ENCODE measurements around the gene TPH2. TPM values are rescaled to one million over a fixed set of nuclear protein-coding genes. Genes with fewer than 3 reads are reported as not detected.
A peak's percentile ranks its signal among the peaks of the same experiment; 100 is the strongest.

Gene TPH2
- total RNA-seq, 2 donors from 2014 or later: not detected

DNA sequence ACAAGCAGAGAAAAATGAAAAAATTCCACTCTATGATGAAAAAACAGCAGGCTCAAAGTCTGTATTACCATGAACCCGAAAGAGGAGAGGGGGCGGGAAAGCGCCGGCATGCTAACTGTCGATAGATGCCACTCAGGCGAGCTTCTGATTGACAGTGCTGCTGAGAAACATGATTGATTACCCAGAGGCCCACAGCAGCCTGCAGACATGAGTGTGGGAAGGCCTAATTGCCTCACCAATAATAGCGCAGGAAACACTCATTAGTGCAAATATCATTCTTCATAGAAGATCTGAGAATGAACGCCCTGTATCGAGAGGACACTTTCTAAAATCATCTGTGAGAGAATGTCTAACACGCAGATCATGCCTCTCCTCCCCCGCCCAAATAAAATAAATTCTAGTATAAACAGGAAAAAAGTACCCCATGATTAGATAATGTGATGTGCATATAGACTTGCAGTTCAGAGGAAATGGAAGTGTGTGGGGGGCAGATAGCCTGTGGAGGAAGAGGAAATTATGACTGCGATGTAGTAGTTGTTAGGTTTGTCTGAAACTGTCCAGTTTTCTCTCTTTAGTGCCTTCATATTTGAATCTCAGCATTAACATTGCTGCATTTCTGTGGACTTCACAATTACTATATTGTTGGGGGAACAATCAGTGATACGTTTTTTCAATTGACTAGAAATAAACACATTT lies 15.6 kb downstream of the TPH2 start:
- Mint-ChIP-seq H3K27ac (no peak overlapping the region), H3K36me3 (no peaks in the 10 kb centered on the region), H3K9me3 (no peaks in the 10 kb centered on the region)
- DNase-seq (ENCODE audit: low spot score in 2 of 2) (no peak), ATAC-seq (no peak)

DNA sequence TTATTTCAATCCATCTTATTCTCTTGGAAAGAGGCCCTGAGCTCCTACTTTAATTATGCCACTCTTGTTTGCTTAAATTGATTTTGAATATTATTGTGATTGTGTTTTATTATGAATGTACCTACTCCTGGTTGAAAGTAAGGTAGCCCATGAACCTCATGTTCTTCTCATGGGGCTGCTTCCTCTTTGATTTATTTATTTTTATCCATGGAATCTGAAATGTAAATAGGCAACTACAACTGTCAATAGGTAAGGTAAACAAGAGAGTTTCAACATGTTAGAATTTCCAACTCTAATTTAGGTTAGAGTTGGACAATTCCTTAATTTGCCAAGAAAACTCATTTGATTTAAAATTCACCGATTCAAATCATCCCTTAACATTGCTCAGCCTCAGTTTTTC lies 16.2 kb downstream of the TPH2 start:
- H3K9me3 Mint-ChIP-seq: no peaks in the 10 kb centered on the region
- H3K36me3 Mint-ChIP-seq: no peaks in the 10 kb centered on the region
- no peak for ATAC-seq
- no peak for DNase-seq (ENCODE audit: low spot score in 2 of 2)
- no peak overlapping the region for H3K27ac Mint-ChIP-seq

DNA sequence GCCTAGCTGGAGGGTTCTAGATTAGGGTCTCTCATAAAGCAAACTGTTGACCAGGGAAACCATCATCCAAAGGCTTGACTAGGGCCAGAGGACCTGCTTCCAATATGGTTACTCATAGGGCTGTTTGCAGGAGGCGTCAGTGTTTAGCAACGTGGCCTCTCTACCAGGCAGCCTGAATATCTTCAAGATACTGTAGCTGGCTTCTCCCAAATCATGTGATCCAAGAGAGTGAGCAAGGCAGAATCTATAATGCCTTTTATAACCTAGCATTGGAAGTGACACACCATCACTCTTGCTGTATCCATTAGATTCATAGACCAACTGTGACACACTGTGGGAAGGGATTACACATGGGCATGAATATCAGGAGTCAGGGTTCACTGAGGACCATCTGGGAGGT lies 17.3 kb downstream of the TPH2 start:
- Mint-ChIP-seq H3K27ac (no peak overlapping the region), H3K9me3 (no peaks in the 10 kb centered on the region), H3K36me3 (no peaks in the 10 kb centered on the region)
- DNase-seq (ENCODE audit: low spot score in 2 of 2) (no peak), ATAC-seq (no peak)

DNA sequence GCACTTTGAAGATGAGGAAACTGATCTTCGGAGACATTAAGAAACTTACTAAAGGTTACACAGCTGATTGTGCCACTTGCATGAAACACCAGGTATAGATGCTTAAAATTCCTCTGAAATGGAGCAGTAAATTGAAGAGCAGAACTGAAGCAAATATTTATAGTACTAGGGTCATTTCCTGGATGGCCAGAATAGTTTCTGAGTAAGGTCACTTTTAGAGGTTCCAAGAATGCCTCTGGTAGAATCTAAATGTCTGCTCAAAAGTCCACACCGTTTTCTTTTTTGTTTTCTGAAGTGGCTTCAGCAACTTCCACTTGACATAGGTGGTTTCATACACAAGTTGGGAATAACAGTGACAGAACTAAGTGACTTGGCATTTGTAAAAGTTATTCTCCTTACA lies 19.4 kb downstream of the TPH2 start:
- Mint-ChIP-seq H3K36me3 (no peaks in the 10 kb centered on the region), H3K9me3 (no peaks in the 10 kb centered on the region), H3K27ac (no peak overlapping the region)
- ATAC-seq (no peak), DNase-seq (ENCODE audit: low spot score in 2 of 2) (no peak)

DNA sequence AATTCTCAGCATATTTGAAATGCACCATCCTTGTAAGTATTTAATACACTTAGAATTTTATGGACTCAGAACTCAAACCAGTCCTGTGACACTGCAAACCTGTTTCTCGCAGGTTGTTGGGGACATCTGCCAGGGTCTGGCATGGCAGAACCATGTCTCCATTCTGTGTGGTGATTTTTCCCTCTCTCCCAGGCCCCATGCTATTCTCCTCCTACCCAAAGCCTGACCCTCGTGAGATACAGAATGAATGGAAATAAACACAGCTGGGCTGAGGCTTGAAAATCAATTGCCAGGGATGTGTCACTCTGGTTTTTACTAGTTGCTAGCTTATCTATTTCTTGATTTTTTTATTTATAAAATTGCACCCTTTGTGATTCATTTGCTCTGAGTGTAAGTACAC lies 19.8 kb downstream of the TPH2 start:
- no peak overlapping the region for H3K27ac Mint-ChIP-seq

DNA sequence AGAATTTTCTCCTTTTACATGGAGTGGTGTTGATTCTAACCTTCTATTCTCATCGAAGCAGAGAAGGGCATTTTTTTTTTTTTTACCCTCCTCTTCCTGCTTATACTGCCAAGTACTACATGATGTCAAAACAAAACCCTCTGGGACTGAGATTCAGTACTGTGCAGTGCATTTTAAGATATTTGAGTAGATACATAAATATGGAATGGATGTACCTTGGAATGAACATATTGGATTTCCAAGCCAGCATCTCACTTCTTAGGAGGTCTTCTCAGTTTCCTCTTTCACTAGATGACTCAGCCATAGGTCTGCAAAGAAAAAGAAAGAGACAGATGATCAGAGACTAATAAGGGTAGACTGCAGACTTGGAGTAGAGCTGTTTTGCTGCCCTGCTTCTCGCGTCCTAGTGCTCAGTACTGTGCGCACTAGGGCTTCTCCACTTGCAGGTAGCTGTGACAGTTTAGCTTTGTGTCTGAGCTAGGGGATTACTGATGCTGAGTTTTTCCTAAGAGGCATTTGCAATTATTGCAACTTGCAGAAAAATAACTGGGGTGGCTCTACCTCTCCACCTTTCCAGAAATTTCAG lies 20.4 kb downstream of the TPH2 start:
- Mint-ChIP-seq H3K9me3 (no peaks in the 10 kb centered on the region), H3K36me3 (no peaks in the 10 kb centered on the region), H3K27ac (no peak overlapping the region)
- ATAC-seq: no peak
- no peak for DNase-seq (ENCODE audit: low spot score in 2 of 2)

More for the DNA sequence above, 19.8 kb downstream of the TPH2 start:
- no peaks in the 10 kb centered on the region for H3K9me3 Mint-ChIP-seq
- ATAC-seq (no peak), DNase-seq (ENCODE audit: low spot score in 2 of 2) (no peak)
- H3K36me3 Mint-ChIP-seq: no peaks in the 10 kb centered on the region

DNA sequence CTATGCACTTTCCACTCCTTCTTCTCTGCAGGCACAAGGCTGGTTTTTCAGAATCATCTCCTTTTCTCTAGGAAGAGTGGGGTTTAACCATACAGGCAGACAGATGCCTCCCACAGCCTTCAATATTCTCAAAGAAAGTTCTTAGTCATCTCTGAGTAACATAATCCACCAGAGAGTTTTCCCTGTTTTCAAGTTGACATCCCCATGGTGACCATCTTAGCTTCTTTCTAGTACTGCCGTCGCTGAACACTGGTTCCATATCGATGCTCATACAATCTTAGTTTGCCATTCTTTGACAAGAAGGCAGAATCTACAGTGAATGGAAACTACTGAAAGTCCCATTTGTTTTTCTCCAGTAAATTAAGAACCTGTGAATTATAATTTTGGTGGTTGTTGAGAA lies 28.6 kb downstream of the TPH2 start:
- H3K9me3 Mint-ChIP-seq: no peaks in the 10 kb centered on the region
- no peaks in the 10 kb centered on the region for H3K36me3 Mint-ChIP-seq
- no peak for DNase-seq (ENCODE audit: low spot score in 2 of 2)
- no peak overlapping the region for H3K27ac Mint-ChIP-seq
- ATAC-seq: no peak

DNA sequence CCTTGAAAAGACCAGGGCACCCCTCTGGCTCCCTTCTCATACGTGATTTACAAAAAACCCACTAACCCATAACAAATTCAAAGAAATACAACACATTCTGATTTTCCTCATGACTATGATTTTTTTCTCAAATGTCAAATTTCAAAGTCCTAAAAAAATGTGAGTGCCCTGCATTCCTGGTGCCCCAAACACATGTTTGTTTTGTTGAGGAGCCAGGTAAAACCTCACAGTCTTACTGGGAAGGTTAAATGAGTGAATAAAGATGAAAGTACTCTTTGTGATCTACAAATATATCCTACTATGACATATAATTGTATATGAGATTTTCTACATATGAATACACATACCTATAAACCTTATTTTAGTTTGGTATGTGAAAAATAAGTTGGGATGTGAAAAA lies 30.7 kb downstream of the TPH2 start:
- ATAC-seq: no peak
- H3K36me3 Mint-ChIP-seq: no peaks in the 10 kb centered on the region
- H3K27ac Mint-ChIP-seq: no peak overlapping the region
- no peak for DNase-seq (ENCODE audit: low spot score in 2 of 2)
- H3K9me3 Mint-ChIP-seq: no peaks in the 10 kb centered on the region

DNA sequence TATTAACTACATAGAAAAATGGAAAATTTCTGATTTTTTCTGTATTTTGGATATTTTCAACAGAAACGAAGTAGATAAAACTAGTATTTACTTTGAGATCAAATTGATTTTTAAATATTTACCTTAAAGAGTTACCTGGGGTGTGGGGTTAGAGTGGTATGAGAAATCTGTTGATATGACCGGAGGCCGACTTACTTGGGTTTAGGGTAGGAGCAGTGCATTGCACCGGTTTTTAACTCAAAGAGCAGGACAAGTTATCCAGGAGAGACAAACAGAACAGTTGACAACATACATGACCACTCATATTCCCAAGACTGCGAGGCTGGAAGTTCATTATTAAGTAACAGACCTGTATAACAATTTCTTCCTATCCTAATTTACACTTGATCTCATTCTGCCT lies 31.4 kb downstream of the TPH2 start:
- no peak for ATAC-seq
- DNase-seq (ENCODE audit: low spot score in 2 of 2): no peak
- H3K9me3 Mint-ChIP-seq: no peaks in the 10 kb centered on the region
- no peaks in the 10 kb centered on the region for H3K36me3 Mint-ChIP-seq
- H3K27ac Mint-ChIP-seq: no peak overlapping the region

DNA sequence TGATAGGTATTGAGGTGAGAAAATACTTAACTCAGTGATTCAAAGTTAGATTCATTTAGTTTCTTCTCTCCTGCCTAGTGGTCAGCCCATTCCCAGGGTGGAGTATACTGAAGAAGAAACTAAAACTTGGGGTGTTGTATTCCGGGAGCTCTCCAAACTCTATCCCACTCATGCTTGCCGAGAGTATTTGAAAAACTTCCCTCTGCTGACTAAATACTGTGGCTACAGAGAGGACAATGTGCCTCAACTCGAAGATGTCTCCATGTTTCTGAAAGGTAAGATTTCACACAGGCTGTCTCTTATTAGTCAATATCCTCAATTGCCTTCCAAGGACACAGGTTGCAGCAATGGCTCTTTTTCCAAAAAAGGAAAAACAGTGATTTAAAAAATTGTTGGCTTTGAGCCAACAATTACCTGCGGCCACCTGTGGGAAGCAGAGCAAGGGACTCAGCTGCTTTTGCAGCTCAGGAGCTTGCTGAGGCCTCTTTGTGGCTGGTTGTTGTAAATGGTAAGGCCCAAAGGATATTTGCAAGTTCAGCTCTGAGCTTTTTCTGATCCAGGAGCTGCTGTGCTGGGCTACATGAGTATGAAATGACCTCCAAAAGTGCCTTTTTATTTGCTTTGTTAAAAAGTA lies 33.9 kb downstream of the TPH2 start:
- no peaks in the 10 kb centered on the region for H3K36me3 Mint-ChIP-seq
- ATAC-seq (no peak), DNase-seq (ENCODE audit: low spot score in 2 of 2) (no peak)
- no peaks in the 10 kb centered on the region for H3K9me3 Mint-ChIP-seq
- H3K27ac Mint-ChIP-seq: no peak overlapping the region

DNA sequence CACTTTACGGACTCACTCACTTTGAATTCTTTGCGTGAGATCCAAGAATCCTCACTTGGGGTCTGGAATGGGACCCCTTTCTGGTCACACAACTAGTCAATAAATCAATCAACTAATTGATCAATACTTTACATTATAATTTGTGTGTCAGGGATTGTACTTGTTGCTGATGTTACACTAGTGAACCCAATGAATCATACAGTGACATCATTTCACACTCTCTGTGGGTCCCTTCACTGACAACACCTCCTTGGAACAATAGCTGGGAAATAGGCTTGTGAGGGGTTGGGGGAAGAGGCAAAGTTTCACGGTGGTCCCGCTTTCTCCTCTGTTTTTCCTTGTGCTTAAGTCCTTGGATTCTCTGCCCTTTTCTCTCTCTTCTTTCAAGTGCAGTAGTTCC lies 35.0 kb downstream of the TPH2 start:
- H3K9me3 Mint-ChIP-seq: no peaks in the 10 kb centered on the region
- H3K27ac Mint-ChIP-seq: no peak overlapping the region
- no peak for DNase-seq (ENCODE audit: low spot score in 2 of 2)
- peak; percentile 41 to 88 for ATAC-seq
- H3K36me3 Mint-ChIP-seq: no peaks in the 10 kb centered on the region

DNA sequence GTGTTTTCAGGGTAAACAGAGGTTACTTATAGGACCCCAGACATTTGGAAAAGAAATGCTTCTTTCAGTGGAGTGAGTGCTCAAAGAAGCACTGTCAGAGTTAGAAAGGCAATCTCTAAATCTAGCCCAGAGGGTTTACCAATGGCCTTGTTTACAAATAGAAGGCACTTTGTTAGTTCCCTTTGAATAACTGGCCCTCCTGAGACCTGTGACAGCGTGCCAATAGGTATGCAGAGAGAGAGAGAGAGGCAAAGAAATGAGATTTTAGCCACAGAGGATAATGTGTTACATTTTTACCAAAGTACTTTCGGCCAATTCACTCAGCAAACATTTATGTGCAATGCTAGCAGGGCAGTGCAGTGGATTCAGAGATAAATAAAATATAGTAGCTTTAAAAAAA lies 41.9 kb downstream of the TPH2 start:
- Mint-ChIP-seq H3K9me3 (no peaks in the 10 kb centered on the region), H3K36me3 (no peaks in the 10 kb centered on the region), H3K27ac (no peak overlapping the region)
- DNase-seq (ENCODE audit: low spot score in 2 of 2) (no peak), ATAC-seq (no peak)

DNA sequence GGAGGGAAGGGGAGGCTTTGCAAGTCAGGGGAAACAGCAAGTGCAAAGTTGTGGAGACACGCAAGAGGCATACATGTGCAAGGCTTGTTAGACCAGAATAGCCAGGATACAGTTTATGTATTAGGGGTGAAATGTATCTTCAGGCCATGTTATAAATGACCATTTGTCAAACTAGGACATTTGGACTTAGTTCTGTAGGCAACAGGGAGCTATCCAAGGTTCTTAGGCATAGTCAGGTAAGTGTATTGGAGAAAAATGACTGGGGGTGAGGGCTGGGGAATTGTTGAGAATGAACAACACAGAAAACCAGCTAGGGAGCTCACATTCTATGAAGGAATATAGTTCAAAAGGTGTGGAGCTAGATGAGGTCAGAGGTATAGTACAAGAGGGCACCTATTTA lies 42.5 kb downstream of the TPH2 start:
- DNase-seq (ENCODE audit: low spot score in 2 of 2) (no peak), ATAC-seq (no peak)
- H3K9me3 Mint-ChIP-seq: no peaks in the 10 kb centered on the region
- H3K27ac Mint-ChIP-seq: no peak overlapping the region
- no peaks in the 10 kb centered on the region for H3K36me3 Mint-ChIP-seq

DNA sequence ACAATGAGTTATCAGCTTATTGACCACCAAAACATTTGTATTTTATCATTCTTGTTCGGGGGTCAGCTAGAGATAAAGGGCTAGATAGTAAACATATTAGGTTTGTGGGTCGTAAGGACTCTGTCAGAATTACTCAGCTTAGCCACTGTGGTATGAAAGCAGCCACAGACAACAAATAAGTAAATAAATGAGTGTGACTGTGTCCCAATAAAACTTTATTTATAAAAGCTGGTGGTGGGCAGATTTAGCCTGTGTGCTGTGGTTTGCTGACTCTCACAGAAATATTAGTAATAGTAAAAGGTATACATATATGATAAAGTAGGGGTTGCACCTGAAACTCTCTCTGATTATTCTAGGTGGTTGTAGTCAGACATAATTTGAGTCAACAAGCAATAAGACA lies 56.1 kb downstream of the TPH2 start:
- DNase-seq (ENCODE audit: low spot score in 2 of 2): no peak
- no peak for ATAC-seq

DNA sequence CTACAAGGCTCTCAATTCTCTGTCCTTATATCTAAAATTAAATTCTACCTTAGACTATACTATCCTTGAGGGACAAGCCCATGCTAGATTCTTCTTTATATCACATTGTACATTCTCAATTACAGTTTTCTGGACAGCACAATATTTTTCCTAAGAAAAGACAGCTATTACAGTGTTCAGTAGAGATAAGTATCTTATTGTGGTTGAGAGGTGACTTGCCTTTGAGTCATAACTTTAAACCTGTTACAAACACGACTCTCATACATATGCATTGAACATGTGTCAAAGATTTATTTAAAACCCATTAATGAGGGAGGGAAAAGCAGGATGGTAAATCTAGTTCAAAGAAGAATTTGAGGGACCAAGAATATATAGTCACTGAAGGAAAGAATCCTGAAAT lies 61.1 kb downstream of the TPH2 start:
- H3K9me3 Mint-ChIP-seq: no peaks in the 10 kb centered on the region
- no peak for DNase-seq (ENCODE audit: low spot score in 2 of 2)
- no peaks in the 10 kb centered on the region for H3K36me3 Mint-ChIP-seq
- ATAC-seq: peak; percentile 38 to 43
- H3K27ac Mint-ChIP-seq: no peak overlapping the region

More for the DNA sequence above, 56.1 kb downstream of the TPH2 start:
- Mint-ChIP-seq H3K9me3 (no peaks in the 10 kb centered on the region), H3K36me3 (no peaks in the 10 kb centered on the region), H3K27ac (no peak overlapping the region)

DNA sequence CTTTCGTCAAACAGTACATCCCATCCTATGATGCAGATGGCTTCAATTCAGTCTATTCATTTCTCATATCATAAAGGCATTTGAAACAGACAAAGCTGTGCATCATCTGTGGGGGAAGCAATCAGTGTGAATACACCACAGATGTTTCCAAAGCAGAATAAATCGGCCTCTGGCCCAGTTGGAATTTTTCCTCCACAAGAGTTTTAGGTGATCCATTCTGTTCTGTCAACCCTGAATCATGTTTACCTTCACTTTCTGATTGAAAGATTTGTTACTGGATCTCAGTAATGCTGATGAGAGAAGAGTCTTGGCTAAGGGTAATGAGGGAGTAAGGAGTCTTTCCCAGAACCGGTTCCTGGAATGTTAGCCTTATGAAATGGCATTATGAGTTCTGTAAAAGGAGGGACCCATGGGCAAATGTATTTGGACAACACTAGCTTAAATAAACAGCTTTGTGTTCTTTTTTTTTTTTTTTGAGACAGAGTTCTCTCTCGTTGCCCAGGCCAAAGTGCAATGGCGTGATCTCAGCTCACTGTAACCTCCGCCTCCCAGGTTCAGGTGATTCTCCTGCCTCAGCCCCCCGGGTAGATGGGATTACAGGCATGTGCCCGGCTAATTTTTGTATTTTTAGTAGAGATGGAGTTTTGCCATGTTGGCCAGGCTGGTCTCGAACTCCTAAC lies 62.5 kb downstream of the TPH2 start:
- Mint-ChIP-seq H3K27ac (no peak overlapping the region), H3K36me3 (no peaks in the 10 kb centered on the region), H3K9me3 (no peaks in the 10 kb centered on the region)
- ATAC-seq (no peak), DNase-seq (ENCODE audit: low spot score in 2 of 2) (no peak)

DNA sequence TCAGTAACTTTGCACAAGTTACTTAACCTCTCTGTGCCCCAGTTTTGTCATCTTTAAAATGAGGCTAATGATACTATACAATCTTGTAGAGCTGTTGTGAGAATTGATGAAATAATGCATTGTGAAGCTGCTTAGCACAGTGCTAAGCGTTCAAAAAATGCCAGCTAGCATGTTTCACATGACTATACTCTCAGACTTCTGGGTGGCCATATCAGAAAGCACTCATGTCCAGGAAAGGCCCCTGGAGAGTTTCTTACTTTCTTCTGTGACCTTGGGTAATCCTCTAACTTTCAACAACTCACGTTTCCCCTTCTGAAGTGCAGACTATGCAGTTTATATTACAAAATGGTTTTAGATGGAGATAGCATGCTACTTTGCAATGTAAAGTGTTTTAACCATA lies 68.1 kb downstream of the TPH2 start:
- ATAC-seq: no peak
- H3K9me3 Mint-ChIP-seq: no peaks in the 10 kb centered on the region
- DNase-seq (ENCODE audit: low spot score in 2 of 2): no peak
- no peak overlapping the region for H3K27ac Mint-ChIP-seq
- no peaks in the 10 kb centered on the region for H3K36me3 Mint-ChIP-seq

DNA sequence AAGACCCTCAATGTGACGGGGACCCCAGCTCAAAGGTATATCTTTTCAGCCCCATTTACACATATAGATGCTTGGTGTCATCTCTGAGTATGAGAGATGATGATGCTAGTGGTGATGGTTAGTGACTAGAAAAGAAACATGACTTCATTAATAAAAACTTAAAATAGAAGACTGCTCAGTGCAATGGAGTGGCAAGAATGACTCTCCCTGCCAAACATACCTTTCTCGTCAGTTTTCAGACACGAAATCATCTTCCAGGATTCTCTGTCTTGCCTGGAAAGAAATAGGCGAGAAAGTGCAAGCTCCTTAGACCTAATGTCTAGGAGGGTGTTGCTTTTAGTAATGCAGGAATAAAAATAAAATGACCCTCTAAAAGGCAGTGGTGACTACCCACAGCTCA lies 71.7 kb downstream of the TPH2 start:
- H3K9me3 Mint-ChIP-seq: no peaks in the 10 kb centered on the region
- H3K36me3 Mint-ChIP-seq: no peaks in the 10 kb centered on the region
- ATAC-seq (no peak), DNase-seq (ENCODE audit: low spot score in 2 of 2) (no peak)
- H3K27ac Mint-ChIP-seq: no peak overlapping the region
